Activated T-cell treated with anti-CD3 and anti-CD28 coated beads for 1 hour (primary cell): ENCODE results near the gene ATP6V0B.

Experiments
- DNase-seq: peaks from one replicate; pipeline ENCODE4 v3.0.0-alpha.2; 2020; ENCODE audit warnings: low read depth

The ATP6V0B gene

DNA sequence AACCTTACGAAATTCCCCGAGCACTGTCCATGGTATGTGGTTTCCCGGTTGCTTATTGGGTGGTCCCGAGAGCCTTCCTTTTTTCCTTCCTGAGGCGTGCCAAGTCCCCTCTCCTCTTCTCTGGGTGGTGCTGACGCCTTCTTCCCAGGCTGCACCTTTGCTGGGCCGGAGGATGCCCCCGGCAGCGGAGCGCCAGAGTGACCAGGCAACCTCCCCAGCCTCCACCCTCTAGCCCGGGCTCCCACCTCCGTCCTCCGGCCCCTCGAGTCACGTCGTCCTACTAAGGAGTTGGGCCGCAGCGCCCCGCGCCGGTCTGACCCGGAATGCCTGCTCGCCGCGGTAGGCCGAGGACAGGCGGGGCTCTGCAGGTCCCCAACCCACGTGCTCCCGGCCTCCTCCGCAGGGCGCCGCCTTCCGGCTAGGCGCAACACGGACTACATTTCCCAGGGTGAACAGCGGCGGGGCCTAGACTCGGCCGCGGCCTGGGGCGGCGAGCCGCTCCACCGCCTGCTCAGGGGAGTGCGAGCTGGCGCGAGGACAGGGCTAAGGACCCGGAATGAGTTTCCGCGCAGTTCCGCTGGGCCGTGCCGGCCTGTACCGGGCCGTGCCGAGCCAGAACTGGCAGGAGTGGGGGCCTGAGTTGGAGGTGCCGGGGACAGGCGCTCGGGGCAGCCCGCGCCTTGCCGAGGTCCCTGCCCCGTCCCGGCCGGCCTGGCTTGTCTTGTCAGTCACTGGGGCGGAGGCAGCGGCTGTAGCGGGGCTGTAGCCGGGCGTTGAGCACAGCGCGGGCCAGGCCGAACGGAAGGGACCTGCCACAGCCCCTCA is 28.3 kb upstream of the ATP6V0B start, which contains the start of gene IPO13:
Gene IPO13, plus strand, starts transcription at position 715 of the 825 bp plus-strand sequence. CDS start 651 bp downstream, outside the sequence.
- peak; percentile 90 for DNase-seq

DNA sequence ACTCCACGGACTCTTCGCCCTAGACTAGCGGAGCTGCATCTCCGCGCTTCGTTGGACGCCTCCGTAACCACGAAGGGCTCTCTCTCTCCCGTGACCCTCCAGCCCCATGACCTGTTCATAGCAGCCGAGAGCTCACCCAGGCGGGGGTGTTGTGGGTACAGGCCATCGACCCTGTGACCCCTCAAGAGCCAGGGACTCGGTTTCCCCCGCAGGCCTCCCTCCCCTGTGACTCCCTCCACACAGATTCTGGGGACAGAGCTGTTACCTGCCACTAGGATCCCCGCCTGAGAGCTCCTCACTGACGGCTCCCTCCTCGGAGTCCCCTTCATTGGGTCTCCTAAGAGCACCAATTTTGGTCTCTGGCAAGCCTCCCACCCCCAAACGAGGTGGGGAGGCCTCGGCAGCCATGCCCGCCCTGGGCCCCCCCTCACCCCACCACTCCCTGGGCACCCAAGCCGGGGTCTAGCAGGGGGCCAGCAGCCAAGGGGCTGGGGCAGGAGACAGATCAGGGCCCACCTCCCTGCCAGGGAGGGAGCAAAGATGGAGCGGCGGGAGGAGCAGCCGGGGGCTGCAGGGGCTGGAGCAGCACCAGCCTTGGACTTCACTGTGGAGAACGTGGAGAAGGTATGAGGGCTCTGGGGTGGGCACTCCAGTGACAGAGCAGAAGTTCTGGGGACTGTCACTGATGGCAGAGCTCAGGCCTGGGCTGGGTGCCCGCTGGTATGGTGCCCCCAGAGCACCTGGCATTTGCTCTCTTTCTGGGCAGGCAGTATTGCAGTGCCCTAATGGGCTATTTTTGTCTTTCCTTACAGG is 27.5 kb upstream of the ATP6V0B start:
- DNase-seq: no peak

DNA sequence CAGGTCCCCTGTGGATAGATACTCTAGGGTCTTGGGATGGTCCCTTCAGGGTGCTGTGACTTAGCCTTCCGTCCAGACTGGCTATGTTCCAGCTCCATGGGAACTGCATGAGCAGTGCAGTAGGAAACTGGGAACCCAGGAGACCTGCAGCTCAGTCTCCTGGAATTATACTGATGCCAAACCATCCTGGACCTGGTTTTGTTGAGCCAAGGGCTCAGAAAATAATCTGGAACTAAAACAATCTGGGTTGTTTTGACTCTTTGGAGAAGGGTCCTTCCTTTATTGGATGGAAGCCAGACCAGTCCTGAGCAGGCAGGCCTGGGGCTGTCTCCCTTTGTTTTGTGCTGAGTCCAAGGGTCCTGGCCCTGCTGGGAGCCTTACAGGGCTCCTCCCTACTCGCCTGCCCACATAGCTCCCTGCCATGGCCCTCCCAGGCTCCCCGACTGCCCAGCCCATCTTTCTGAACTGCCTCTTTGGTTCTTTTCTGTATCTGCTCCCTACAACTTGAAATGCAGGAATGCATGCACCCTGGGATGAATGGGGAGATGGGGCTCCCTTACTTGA is 26.8 kb upstream of the ATP6V0B start:
- no peak for DNase-seq

- DNase-seq: no peak
These were observed 25.1 kb upstream of the ATP6V0B start for GRCh38 chr1:43949678-43950077.

GRCh38 chr1:43951021-43951985 is 23.5 kb upstream of the ATP6V0B start:
- DNase-seq: no peak

- no peak for DNase-seq
These were observed 21.9 kb upstream of the ATP6V0B start for GRCh38 chr1:43952731-43953346.

DNA sequence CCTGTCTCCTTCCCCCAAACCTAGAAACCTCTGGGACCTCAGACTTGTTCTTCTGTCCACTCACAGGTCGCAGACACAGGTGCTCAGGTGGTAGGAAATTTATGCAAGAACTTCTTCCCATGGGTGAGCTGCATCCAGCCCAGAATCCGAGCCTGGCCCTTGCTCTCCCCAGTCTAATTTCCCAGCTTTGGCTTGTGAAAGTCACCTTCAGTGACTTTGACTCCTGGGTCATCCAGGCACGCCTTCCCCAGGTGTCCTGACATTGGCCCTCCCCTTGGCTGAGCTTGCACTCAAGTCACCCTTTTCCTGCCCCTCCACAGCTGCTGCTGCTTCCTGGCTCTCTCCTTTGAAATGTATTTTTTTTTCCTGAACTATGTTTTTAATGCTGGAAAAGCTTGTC is 21.4 kb upstream of the ATP6V0B start:
- no peak for DNase-seq

GRCh38 chr1:43954036-43954435 is 20.7 kb upstream of the ATP6V0B start:
- no peak for DNase-seq

GRCh38 chr1:43956234-43956633 is 18.5 kb upstream of the ATP6V0B start:
- no peak for DNase-seq

DNA sequence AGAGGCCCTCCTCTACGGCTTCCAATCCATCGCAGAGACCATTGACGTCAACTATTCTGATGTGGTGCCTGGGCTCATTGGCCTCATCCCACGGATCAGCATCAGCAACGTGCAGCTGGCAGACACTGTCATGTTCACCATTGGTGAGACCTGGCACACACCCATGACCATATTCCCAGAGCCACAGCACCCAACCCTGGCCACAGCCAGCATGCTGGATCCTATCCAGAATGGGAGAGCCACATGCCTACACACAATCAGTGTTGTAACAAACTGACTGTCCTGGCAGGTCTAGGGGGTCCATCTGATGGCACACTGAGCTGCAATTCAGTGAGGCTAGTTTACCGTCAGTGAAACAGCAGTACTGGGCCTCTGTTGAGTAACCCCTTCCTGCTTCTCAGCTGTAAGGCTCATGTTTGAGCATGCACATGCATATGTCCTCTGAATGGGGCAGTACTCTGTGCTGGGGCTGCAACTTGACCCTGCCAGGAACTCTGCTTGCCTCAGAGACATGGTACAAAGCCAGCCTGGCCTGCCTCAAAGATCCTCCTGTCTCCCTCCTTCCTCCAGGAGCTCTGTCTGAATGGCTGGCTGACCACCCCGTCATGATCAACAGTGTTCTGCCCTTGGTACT is 17.2 kb upstream of the ATP6V0B start:
- DNase-seq: no peak

GRCh38 chr1:43958351-43959255 is 16.2 kb upstream of the ATP6V0B start:
- no peak for DNase-seq

- no peak for DNase-seq
These were observed 14.0 kb upstream of the ATP6V0B start for GRCh38 chr1:43960798-43961197.

DNA sequence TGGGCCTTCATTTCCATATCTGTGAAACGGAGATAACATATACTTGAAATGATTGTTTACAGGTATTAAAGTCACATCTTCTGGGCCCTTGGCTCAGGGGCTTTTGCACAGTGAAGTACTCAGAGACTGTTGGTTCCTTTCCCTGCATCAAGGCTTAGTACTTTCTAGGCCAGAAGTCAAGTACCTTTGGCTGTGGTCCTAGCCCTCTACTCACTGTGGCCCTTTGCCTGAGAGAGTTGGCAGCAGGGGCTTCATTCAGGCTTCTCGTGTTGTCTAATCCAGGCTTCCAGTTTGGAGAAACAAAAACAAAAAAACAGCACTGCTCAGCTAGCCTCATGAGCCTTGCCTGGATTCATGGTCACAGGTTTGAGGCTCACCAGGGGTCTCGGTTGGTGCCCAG is 13.1 kb upstream of the ATP6V0B start:
- DNase-seq: no peak

DNA sequence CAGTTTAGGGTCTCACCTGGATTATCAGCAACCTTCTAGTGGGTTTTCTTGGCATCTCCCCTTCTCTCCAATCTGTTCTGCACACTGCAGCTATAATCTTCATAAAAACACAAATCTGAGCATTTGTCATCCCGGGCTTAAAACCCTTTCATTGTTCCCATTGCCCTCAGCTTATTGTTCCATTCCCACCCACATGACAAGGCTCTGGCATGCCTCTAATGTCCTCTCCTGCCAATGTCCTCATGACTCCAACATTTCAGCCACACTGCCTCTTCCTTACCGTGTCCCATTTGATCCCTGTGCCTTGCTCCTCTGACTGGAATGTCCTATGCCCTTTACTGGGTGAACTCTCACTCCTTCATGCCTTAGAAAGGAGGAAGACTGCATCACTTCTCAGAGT is 12.4 kb upstream of the ATP6V0B start:
- DNase-seq: no peak

DNA sequence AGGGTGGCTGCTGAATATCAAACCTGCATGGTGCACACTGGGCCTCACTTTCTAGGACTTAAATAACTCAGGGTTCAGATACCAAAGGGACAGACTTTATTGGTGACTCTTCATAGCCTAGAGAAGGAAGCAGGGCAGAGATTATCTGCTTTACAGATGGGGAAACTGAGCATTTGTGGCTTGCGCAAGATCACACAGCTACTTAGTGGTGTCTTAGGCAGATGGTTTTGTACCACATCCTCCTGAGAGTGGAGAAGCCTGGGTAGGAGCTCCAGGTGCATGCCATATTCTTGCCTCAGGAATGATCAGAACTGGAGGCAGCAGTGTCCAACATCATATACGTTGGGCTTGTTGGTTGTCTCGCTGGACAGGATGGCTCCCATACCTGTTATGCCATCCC is 11.8 kb upstream of the ATP6V0B start:
- DNase-seq: no peak

- no peak for DNase-seq
These were observed 10.9 kb upstream of the ATP6V0B start for GRCh38 chr1:43963890-43964289.

DNA sequence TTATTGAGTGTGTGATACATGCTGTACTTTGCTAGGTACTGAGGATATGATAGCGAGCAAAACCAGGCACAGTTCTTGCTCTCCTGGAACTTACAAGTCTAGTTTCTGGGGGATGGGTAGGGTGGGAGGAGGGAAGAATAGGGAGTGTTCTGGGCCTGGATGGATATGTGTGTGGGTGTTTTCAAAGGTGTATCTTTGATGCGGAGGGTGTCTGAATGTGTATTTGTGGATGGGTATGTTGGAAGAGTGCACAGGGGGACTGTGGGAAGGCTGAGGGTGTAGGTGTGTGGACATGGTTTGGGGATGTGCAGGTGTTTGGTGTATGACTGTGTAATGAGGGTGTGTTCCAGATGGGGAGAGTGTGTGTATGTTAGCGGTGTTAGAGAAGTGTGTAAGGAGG is 9.4 kb upstream of the ATP6V0B start:
- no peak for DNase-seq

GRCh38 chr1:43968348-43968948 is 6.3 kb upstream of the ATP6V0B start:
- no peak for DNase-seq

DNA sequence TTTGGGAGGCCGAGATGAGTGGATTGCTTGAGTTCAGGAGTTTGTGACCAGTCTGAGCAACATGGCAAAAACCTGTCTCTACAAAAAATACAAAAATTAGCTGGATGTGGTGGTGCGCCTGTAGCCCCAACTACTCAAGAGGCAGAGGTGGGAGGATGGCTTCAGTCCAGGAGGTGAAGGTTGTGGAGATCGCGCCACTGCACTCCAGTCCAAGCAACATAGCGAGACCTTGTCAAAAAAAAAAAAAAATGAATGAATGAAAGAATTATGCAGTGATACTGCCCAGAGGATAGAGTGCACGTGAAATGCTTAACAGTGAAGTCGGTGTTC is 5.4 kb upstream of the ATP6V0B start:
- no peak for DNase-seq
